ENCODE measurements around the gene OTULIN.

Gene OTULIN

DNA sequence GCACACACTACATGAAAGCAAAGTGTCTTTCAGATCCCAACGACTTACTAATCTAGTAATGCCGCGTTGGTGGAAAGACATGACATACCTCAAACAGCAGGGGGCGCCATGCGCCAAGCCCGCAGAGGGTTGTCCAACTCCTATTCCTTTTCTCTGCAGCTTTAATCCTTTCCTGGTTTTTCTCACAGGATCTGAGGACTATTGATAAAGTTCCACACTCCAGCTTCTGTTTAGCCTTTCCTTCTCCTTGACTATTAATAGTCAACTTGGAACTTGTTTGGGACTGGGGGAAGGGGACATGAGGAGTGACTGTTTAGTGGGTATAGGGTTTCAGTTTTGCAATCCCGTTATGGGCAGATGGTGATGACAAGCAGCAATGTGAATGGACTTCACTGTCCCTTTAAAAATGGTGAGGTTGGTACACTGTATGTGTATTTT is 62.9 kb downstream of the OTULIN start:
- peak; percentile 80 for DNase-seq (ENCODE audit: extremely low spot score)
- CTCF ChIA-PET = interaction anchor here (0.6 to 2.7 kb wide), 10 partner anchors 16 to 1777 kb away, joined by 3 to 21 read pairs (median 4); no protein-coding TSS in a partner anchor
- POLR2A ChIA-PET = interaction anchor here (1.1 kb wide), 1 partner anchor 275 kb away, joined by 3 read pairs; no protein-coding TSS in a partner anchor

GRCh38 chr5:14727928-14728458 is 63.5 kb downstream of the OTULIN start:
- ChIA-PET CTCF (interaction anchor here (0.7 to 2.7 kb wide), 6 partner anchors 16 to 286 kb away, joined by 3 to 21 read pairs (median 4); no protein-coding TSS in a partner anchor), POLR2A (no interaction called here)
- no peak for TF ChIP-seq TARDBP (IDR thresholded peaks at IDR 0.05)
- TF ChIP-seq BHLHE40 (IDR thresholded peaks at IDR 0.05; ENCODE audit: borderline replicate concordance) = no peak
- no peak for TF ChIP-seq SP1 (IDR thresholded peaks at IDR 0.05)
- TF ChIP-seq ELF4 (IDR thresholded peaks at IDR 0.05) = no peak
- TF ChIP-seq CTBP1 (IDR thresholded peaks at IDR 0.05; ENCODE audit: borderline replicate concordance) = no peak
- no peak for TF ChIP-seq NFRKB (IDR thresholded peaks at IDR 0.05)
- DNase-seq (ENCODE audit: extremely low spot score) = no peak

More for the DNA sequence above, 62.9 kb downstream of the OTULIN start:
- TF ChIP-seq FOXM1 (IDR thresholded peaks at IDR 0.05; ENCODE audit: borderline replicate concordance) (no peak), FOXA1 (IDR thresholded peaks at IDR 0.05) (no peak), NFRKB (IDR thresholded peaks at IDR 0.05) (no peak), LEF1 (IDR thresholded peaks at IDR 0.05; ENCODE audit: borderline replicate concordance) (no peak), FOXK2 (IDR thresholded peaks at IDR 0.05) (no peak), BHLHE40 (IDR thresholded peaks at IDR 0.05; ENCODE audit: borderline replicate concordance) (no peak), ELF4 (IDR thresholded peaks at IDR 0.05) (no peak), SP1 (IDR thresholded peaks at IDR 0.05) (no peak), CTBP1 (IDR thresholded peaks at IDR 0.05; ENCODE audit: borderline replicate concordance) (no peak), ZNF384 (IDR thresholded peaks at IDR 0.05) (no peak), ARNT (IDR thresholded peaks at IDR 0.05) (no peak), SUZ12 (IDR thresholded peaks at IDR 0.05) (no peak), L3MBTL2 (conservative IDR thresholded peaks at IDR 0.05) (no peak)
- TF ChIP-seq, protein P1, sequence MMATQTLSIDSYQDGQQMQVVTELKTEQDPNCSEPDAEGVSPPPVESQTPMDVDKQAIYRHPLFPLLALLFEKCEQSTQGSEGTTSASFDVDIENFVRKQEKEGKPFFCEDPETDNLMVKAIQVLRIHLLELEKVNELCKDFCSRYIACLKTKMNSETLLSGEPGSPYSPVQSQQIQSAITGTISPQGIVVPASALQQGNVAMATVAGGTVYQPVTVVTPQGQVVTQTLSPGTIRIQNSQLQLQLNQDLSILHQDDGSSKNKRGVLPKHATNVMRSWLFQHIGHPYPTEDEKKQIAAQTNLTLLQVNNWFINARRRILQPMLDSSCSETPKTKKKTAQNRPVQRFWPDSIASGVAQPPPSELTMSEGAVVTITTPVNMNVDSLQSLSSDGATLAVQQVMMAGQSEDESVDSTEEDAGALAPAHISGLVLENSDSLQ (IDR thresholded peaks at IDR 0.05) = no peak; the same call in 1 of the 2 replicates

DNA sequence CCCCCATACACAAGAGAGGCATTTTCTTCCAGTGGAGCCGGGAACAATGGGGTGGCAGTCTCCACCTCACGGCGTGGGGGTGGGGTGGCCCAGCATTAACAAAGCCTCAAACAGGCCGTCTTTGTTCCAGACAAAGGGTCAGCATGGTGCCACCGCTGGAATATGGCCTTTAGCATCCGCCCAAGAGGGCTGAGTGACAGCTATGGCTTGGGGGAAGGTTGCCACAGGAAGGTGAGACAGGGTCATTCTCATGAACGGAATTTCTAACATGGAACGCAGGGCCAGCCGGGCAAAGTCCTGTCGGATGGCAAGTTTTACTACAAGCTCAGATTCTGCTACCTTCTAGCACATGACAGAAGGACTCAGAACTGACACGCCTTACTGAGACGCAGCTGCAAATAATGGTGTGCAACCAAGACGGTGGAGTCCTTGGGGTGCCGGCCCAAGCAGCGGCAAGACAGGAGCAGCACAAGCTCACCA is 64.0 kb downstream of the OTULIN start:
- POLR2A ChIA-PET = no interaction called here
- TF ChIP-seq FOXA1 (IDR thresholded peaks at IDR 0.05) (no peak), FOXM1 (IDR thresholded peaks at IDR 0.05; ENCODE audit: borderline replicate concordance) (no peak), ARNT (IDR thresholded peaks at IDR 0.05) (no peak), NFRKB (IDR thresholded peaks at IDR 0.05) (no peak), LEF1 (IDR thresholded peaks at IDR 0.05; ENCODE audit: borderline replicate concordance) (no peak), CTBP1 (IDR thresholded peaks at IDR 0.05; ENCODE audit: borderline replicate concordance) (no peak), BHLHE40 (IDR thresholded peaks at IDR 0.05; ENCODE audit: borderline replicate concordance) (no peak), ZNF384 (IDR thresholded peaks at IDR 0.05) (no peak), SUZ12 (IDR thresholded peaks at IDR 0.05) (no peak), TARDBP (IDR thresholded peaks at IDR 0.05) (no peak), ELF4 (IDR thresholded peaks at IDR 0.05) (no peak), FOXK2 (IDR thresholded peaks at IDR 0.05) (no peak)
- CTCF ChIA-PET = interaction anchor here (1.2 to 2.7 kb wide), 3 partner anchors 271 to 286 kb away, joined by 4 to 21 read pairs (median 5); no protein-coding TSS in a partner anchor
- no peak for DNase-seq (ENCODE audit: extremely low spot score)

DNA sequence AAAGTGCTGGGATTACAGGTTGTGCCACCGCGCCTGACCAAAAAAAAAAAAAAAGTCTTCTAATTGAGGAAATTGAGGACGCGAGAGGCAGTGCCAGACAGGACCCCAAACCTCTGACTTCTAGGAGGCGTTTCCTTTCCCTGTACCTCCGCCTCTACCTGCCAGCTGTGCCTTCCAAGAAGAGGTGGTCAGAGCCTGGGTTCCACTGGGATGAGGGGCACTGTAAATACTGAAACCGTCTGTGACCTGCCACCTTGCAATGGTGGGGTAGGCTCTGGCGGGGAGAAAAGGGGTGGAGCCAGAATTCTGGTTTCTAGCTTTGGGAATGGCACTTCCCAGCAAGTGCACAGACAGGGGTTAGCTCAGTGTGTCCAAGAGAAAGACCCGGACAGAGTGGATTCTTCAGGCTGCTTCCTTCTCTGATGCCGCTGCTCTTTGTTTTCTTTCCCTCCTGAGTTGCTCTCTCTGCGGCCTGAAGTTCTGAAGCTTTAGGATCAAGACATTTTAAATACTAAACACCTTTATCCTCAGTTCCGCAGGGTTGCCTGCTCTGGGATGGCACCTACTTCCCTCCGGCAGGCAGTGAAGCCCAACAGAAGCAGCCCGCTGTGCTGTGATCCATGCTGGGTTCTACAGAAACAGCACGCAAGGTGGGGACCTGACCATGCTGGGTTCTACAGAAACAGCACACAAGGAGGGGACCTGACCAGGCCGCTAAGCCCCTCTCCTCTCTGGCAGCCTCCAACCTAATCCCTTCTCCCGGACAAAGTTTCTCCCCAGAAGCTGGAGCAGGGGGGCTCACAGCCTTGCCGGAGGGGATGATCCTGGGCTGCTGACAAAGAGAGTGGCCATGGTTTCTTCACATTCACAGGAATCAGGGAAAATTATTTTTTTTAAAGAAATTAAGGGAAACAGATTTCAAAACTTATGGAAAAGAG is 65.2 kb downstream of the OTULIN start:
- no peak for DNase-seq (ENCODE audit: extremely low spot score)
- TF ChIP-seq LEF1 (IDR thresholded peaks at IDR 0.05; ENCODE audit: borderline replicate concordance) (no peak), HDGF (IDR thresholded peaks at IDR 0.05; ENCODE audit: borderline replicate concordance) (no peak), TARDBP (IDR thresholded peaks at IDR 0.05) (no peak), L3MBTL2 (conservative IDR thresholded peaks at IDR 0.05) (no peak), ELF4 (IDR thresholded peaks at IDR 0.05) (no peak), FOXM1 (IDR thresholded peaks at IDR 0.05; ENCODE audit: borderline replicate concordance) (no peak), BHLHE40 (IDR thresholded peaks at IDR 0.05; ENCODE audit: borderline replicate concordance) (no peak), NFRKB (IDR thresholded peaks at IDR 0.05) (no peak), CTBP1 (IDR thresholded peaks at IDR 0.05; ENCODE audit: borderline replicate concordance) (no peak), ARNT (IDR thresholded peaks at IDR 0.05) (no peak), FOXK2 (IDR thresholded peaks at IDR 0.05) (no peak), SUZ12 (IDR thresholded peaks at IDR 0.05) (no peak), ZNF384 (IDR thresholded peaks at IDR 0.05) (no peak)
- TF ChIP-seq, protein P1 (IDR thresholded peaks at IDR 0.05) = no peak
- POLR2A ChIA-PET = no interaction called here
- CTCF ChIA-PET = interaction anchor here (0.6 to 1.4 kb wide), 2 partner anchors 43 to 274 kb away, joined by 3 to 4 read pairs; no protein-coding TSS in a partner anchor

DNA sequence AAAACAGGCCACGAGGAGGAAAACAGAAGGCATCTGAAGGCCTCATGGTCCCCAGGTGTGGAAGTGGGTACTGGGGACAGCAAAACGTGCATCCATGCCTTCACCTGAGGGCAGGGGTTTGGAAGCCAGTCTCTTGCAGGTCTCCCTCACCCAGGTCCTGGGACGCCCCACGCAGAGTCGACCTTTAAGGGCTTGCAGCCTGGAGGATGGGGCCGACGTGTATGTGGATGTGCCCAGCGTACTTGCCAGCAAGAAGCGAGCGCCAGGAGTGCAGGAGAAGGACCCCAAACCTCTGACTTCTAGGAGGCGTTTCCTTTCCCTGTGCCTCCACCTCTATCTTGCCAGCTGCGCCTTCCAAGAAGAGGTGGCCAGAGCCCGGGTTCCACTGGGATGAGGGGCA is 65.9 kb downstream of the OTULIN start:
- no peak for DNase-seq (ENCODE audit: extremely low spot score)
- no peak for TF ChIP-seq HDGF (IDR thresholded peaks at IDR 0.05; ENCODE audit: borderline replicate concordance)
- no peak for TF ChIP-seq ARNT (IDR thresholded peaks at IDR 0.05)
- no peak for TF ChIP-seq SUZ12 (IDR thresholded peaks at IDR 0.05)
- TF ChIP-seq TARDBP (IDR thresholded peaks at IDR 0.05) = no peak
- TF ChIP-seq CTBP1 (IDR thresholded peaks at IDR 0.05; ENCODE audit: borderline replicate concordance) = no peak
- TF ChIP-seq FOXK2 (IDR thresholded peaks at IDR 0.05) = no peak
- TF ChIP-seq NFRKB (IDR thresholded peaks at IDR 0.05) = no peak
- TF ChIP-seq BHLHE40 (IDR thresholded peaks at IDR 0.05; ENCODE audit: borderline replicate concordance) = no peak
- TF ChIP-seq ELF4 (IDR thresholded peaks at IDR 0.05) = no peak
- TF ChIP-seq FOXA1 (IDR thresholded peaks at IDR 0.05) = no peak
- no peak for TF ChIP-seq SP1 (IDR thresholded peaks at IDR 0.05)
- TF ChIP-seq, protein P1 (IDR thresholded peaks at IDR 0.05) = no peak
- CTCF ChIA-PET = interaction anchor here (1.4 kb wide), 1 partner anchor 273 kb away, joined by 4 read pairs; no protein-coding TSS in a partner anchor
- POLR2A ChIA-PET = no interaction called here
